Stromal cell of bone marrow (primary cell): ENCODE data around the gene UACA.
"Not testable (repeated sequence)": the region's sequence is repeated elsewhere in the genome, so short reads cannot be mapped to it uniquely, and the experiment has no call there.

Experiments used
- DNase-seq: peaks from one replicate; pipeline ENCODE4 v3.0.0-alpha.2; 2012; ENCODE audit warnings: low read depth

UACA gene

DNA sequence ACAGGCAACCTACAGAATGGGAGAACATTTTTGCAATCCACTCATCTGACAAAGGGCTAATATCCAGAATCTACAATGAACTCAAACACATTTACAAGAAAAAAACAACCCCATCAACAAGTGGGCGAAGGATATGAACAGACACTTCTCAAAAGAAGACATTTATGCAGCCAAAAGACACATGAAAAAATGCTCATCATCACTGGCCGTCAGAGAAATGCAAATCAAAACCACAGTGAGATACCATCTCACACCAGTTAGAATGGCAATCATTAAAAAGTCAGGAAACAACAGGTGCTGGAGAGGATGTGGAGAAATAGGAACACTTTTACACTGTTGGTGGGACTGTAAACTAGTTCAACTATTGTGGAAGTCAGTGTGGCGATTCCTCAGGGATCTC lies 100.3 kb downstream of the UACA start:
- DNase-seq: not testable (repeated sequence)

DNA sequence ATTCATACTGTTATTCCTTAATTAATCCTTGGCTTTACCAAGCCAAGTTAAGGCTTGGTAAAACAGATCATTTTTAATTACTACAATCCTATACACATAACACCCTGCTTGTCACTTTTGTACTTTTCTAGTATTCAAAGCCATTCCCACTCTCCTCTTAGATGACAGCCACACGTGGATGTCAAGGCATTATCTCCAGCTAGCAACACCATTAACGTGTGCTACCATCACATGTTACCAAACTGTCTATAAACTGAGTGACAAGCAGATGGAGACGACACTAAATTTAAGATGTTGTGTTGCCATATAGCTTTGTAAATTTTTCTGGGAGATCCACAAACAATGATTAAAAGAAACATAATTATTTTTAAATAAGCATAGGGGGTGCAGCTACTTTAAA lies 103.7 kb downstream of the UACA start:
- DNase-seq: no peak

DNA sequence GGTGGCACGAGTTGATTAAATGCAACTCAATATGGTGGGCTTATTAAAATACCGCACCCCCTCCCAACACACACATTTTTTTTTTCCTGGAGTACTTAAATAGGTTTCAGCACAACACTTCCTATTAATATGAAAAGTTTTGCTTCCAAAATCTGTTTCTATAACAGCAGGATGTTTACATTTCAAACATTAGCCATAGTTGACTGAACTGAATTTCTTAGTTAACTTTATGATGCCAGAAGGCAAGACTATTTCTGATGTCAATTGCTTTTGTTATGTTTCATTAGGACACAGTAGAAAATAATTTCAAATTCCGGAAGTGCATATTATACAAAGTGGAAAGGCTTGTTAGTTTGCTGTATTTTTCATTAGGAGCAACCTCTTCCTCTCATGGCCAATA lies 104.7 kb downstream of the UACA start:
- DNase-seq: no peak

DNA sequence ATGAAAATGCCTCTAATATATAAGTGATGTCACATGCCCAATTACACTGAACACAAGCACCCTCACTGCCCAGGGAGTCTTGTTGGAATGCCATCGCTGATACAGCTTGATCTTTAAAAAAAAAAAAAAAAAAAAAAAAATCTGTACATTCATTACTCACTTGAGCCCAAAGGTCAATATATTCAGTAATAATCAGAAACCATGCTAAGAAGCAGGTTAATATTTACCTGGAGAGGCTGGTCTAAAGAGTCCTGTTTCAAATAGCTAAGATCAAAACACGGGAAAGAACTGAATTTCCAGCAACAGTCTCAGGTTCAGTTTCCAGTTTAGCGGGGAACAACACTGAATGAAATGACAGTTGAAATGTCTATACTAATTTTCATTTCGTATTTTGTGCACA lies 109.9 kb downstream of the UACA start:
- no peak for DNase-seq

DNA sequence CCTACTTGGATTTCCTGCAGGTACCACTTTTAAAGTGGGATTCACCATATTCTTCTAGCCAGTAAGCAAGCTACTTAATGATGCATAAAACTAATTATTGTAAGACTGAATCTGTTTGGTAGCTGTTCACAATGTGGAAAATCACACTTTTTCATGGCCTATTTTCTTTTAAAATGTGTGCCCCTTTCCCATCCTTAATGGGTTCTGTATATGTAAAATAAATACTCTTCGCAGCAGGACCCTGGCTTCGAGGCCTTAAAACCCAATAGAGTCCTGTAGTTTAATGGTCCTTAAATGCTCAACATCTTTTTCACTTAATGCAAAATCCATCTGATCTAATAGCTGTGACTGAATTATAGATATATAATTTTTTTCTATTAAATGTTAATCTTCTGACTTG lies 111.0 kb downstream of the UACA start:
- no peak for DNase-seq

DNA sequence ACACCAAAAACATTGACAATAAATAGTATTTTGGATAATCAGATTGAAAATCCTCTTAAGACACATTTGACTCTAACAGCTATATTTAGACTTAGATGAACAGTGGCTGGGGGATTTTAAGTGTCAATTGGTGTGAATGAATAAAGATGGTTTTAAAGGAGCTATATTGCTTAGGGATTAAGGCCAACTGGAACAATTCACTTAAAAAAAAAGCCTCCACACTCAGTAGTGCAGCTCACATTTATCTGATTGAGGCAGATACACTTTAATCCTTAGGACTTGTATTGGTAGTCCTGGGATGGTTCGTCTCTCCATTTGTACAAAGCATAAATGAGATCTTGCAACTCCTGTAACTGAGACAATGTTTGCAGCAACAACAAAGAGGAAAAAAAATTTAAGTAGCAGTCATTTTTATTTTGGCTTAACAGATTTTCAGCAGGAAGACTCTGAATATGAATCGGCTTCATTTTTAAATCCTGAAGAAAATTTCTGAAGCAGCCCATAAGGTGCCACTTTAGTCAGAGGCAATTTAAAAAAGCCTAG lies 112.0 kb downstream of the UACA start:
- DNase-seq: no peak

DNA sequence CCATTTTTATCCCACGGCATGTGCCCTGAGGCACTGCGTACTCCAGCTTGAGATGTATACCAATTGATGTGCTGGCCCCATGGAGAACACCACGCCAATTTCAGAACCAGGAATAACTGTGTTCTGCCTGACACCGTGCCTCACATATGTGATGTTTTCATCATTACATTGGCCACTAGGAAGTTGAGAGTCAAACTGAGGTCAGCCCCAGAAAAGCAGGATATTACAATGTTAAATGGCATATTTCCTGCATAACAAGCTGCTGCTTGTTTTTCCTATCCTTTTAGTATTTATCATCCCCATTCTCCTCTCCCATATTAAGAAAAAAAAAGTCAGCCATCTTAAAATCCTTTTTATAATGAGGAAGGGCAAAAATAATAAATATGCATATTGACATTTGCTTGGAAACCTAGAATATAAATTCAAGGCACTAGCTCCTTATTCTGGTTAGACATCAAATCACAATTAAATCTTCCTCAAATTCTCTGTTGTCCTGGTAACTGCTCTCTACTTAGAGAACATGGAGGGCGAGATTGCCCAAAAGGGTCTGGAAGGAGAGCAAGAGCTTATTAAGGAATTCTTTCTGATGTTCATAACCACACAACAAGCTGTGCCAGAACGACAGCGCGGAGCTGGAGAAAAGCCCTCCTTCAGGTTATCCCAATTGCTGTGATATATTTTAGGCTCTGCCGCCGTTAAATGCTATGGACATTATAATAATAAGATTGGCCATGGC lies 112.6 kb downstream of the UACA start:
- no peak for DNase-seq

DNA sequence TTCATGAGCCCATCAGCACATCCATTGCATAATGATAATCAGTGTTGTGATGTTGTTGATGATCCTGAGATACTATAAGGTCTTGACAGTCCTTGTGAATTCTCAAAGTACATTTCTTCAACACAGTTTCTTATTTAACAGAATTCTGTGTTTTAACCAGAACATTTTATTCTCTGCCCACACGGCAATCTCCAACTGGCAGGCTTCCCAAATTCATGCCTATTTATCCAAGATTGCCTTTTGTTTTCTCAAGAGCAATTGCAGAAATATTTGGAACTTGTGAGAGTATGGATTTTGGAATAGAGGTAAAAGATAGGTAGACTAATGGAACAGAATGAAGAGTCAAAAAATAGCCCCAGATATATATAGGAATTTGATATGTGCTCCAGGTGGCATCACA lies 116.0 kb downstream of the UACA start:
- DNase-seq: no peak

DNA sequence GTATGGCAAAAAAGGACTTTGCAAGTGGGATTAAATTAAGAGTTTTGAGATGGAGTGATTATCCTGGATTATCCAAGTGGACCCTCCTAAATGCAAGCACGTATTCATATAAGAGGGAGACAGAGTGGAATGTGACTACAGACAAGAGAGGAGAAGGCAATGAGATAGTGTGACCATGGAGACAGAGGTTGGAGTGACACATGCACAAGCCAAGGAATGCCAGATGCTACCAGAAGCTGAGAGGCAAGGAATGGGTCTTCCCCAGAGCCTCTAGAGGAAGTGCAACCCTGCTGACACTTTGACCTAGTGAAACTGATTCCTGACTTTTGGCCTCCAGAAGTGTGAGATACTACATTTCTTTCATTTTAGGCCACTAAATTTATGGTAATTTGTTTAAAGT lies 117.2 kb downstream of the UACA start:
- no peak for DNase-seq

DNA sequence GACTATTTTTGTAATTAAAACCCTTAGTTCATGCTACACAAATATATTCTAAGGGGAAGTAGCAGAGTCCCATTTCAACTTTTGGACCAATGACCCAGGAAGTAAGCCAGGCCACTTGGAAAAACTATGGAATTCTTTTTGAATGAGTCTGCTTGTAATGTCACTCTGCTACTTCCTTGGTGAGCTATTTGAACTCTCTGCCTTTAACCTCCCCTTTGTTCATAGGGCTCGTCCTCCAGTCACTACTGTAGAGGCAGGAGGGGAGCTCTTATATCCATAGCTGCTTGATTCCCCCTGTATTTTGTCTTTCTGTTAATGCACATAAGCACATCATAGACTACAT lies 119.6 kb downstream of the UACA start:
- DNase-seq: no peak

DNA sequence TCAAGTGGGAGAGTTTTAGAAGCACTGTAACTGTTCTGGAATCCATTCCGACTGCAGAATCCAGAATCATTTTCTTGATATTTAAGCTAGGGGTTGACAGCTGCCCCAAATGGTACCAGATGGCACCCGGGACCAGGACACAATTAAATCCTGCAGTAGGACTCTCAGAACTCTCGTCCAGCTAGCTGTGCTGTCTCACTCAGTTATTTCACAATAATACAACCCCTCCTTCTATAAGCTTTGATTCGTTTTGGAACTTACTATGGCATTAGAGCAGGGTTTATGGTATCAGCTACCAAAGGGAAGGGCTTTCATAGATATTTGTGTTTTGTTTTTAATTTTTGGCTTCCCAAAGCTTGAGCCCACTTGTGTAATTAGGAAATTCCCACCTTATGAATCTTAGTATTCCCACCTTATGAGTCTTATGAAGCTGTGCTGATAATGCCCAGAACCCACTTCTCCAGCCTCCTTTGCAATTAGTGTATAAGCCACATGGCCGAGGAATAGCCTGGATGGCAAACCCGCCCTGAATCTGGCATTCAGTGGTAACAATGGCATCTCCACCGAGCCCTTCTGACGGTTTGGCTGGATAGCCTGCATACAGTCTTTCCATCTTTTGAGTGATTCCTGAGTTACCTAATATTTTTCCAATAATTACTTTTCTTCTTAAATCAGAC lies 120.1 kb downstream of the UACA start:
- DNase-seq: no peak

DNA sequence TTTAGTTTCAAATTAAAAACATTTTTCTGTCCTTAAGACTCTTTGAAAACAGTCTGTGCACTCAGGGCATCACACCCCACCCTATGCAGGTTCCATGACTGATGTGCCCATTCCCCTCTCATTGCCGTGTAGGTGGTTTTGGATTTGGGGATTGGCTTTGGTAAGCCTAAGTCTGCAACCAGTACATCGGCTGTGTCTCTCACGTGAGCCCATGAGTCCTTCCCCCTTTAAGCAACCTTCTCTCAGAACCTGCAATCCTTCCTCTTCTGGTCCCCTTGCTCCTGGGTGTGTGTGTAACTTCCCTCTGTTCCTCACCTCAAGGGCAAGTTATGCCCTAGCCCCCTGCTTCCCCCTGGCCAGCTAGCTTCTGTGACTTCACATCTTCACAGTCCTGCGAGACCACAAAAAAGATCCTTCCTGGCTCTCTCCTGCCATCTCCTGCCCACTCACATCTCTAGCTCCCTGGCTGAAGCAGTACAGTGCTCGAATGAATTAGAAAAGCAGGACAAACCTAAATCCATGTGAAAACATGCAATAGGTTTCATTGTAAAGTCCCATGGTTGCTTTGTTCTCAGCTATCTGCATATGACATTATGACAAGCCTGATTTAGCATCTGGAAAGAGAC lies 126.7 kb downstream of the UACA start:
- no peak for DNase-seq

DNA sequence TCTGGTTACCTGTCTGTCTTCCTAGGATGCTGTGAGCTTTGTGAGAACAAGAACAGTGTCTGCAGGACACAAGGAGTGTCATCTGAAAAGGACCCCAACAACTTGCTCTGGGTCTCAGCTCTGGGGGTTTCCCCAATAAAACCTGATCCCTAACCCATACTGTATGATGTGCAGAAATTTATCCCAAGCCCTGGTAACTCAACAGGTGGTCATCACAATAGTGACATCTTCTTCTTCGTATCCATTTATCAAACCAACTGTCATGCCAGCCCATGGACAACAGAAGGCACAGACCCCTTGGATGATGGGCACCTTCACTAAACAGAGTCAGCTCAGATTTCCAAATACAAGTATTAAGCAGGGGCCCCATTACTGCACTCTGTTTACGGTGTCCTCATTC lies 127.5 kb downstream of the UACA start:
- no peak for DNase-seq

DNA sequence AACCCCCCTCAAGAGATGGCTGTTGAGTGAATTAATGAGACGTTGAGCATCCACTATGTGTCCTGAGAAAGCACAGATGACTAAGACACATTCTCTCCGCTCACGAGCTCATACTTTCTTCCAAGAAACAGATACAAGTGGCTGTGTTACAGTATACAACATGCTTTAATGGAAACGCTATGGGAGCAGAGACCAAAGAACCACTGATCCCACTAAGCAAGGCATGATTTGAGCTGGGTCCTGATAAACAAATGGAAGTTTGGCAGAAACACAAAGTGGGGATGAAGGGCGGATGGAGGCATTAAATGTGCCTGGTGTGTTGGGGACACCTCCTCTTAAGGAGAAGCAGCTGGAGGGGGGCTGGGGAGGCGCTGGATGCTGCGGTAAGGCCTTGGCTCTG lies 129.4 kb downstream of the UACA start:
- no peak for DNase-seq

DNA sequence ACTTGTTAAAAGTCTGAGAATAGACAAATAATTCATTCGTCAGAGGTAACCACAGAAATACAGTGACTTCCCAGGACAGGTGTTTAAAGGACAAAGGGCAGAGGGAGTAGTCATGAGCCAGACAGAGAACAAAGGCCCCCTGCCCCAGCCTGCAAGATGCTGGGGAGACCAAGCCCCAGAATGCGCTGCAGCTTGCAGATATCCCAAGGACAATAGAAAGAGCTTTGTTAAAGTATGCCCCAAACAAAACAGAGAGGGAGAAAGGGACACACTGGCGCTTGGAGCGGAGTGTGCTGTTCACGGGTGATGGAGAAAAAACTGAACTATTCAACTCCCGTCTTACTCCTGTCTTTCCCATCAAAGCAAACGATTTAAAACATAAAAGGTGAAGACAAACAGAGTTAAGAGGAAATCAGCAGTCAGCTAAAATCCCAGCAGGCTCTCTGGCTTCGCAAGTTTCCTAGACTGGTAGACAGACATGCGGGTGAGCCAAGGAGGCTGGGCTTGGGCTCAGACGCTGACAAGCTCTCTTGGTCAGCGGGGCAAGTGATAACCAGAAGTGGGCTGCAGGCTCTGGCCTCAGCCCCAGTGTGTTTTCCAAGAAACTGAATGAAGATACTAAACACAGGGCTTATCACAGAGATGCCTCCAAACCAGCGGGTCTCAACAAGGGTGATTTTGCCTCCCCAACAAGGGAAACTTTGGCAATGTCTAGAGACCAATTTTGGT lies 130.1 kb downstream of the UACA start:
- no peak for DNase-seq

DNA sequence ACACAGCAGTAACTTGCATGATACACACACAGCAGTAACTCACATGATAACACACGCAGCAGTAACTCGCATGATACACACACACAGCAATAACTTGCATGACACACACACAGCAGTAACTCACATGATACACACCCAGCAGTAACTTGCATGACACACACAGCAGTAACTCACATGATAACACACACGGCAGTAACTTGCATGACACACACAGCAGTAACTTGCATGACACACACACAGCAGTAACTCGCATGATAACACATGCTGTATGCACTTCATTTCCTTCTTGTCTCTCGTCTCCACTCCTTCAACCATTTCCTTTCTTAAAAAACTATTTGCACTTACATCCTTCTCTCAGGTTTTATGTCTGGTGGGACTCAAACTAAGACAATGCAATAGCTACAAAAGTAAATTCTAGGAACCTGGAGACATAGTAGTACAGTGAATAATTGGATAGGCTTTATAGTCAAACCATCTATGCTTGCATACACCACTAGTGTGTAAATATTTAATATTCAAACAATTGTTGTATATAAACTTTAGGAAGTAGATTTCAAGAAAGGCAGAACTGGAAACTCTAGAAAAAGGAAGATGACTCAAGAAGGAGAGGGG lies 130.8 kb downstream of the UACA start:
- no peak for DNase-seq

DNA sequence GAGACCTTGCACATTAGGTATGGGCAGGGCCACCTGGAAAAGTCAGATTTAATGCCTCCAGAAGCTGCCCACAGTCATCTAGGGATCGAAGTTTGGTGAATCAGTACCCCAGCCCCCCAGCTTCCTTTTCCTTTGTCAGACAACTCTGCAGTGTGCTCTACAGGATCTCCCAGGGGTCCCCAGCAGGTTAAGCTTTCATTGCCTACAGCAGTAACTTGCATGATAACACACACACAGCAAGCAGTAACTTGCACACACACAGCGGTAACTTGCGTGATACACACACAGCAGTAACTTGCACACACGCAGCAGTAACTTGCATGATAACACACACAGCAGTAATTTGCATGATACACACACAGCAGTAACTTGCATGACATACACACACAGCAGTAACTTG lies 131.3 kb downstream of the UACA start:
- no peak for DNase-seq

DNA sequence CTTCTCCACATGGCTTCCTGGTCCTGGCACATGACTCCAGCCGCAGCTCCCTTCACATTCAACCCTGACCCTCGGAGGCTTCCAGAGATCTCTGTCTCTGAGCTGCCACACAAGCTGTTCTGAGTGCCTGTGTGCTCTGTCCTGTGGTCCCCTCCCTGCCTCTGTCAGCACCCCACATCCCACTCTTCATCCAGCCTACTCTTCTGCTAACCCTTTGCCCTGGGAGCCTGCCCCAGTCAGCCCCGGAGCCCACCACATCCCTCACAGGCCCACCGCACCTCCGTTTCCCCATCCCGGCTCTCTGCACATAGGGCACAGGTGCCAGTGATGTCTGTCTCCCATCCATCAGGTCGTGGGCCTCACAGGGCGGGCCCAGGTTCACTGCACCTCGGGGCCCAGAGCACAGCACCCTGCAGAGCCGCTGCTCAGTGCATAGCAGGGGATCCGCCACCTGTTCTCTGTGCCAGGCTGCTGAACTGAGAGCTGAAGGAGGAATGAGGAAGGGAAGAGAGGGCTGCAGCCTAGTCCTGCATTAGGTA lies 133.6 kb downstream of the UACA start:
- DNase-seq: no peak

DNA sequence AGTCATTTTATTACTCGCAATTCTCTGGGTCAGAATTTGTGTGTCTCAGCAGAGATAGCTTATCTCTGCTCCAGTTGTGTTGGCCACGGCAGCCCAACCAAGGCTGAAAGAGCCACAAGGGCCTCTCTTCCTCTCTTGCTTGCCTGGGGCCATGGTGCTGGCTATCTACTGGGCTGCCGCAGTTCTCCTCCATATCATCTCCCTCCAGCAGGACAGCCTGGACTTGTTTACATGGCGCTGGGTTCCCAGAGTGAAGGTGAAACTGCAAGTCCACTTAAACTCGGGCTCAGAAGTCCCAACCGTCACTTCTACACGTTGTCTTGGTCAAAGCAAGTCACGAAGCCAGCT lies 134.8 kb downstream of the UACA start:
- DNase-seq: no peak

DNA sequence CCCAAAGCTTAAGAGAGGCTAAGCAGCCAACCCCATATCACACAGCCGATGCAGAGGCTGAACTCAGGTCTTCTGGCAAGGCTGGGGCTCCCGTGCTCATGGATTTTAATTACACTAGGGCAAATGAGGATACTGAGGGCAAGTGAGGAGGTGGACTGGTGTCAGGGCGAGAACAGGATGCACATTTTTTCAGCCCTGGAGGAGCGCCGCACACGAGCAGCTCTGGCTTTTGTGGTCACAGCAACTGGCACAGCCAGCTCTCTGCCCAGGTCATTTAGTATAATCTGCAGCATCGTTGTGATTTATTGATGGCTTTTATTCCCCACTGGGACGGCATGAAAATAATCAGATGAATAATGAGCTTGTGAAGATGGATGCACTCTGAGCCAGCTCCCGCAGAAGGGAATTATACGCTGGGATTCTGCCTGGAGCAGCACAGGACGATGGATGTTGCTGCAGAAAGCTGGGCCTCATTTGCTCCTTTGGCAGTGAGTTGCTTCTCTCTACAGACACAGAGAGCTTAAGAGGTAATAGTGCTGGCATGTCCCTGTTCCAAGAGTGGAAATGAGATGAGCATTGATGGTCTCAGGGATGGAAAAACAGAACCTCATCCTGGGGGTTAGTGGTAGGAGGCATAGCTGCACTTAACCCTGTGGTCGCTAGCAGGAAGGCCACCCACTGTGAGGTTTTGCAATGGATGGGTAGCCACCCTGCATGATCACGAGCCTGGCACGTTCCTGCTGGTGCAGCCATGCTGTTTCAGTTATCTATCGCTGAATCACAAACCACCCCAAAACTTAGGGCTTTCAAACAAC lies 135.4 kb downstream of the UACA start:
- DNase-seq: no peak

DNA sequence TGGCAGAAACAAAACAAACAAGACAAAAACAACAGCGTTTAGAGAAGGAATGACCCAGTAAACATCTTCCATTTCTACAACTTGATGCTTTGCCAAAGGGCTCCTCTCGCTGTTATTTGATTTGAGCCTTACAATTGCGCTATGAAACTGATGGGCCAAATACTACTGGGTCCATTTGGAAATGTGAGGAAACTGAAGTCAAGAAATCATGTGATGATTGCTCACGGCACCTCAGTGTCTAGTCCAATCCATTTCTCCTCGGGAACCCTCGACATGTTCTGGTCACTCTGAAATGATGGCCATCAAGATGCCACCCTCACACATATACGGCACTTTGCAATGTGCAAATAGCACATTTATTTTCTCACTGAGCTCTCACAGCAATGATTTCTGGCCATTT lies 136.0 kb downstream of the UACA start:
- DNase-seq: no peak
